HT1080 (cell line): ENCODE measurements around the gene SPEF2. TPM values are rescaled to one million over a fixed set of nuclear protein-coding genes. Genes with fewer than 3 reads are reported as not detected.
A peak's percentile ranks its signal among the peaks of the same experiment; 100 is the strongest.

ENCODE experiments used
- DNase-seq: peaks from one replicate; pipeline ENCODE4 v3.0.0-alpha.2; 2015; ENCODE audit warnings: low read depth
- polyA plus RNA-seq, 2 experiments: library from polyadenylated mRNA; depleted of rRNA; stranded (reverse); fragments of >200 nt; gene quantifications; 2 replicates each; pipeline ENCODE4 v1.2.3, GENCODE V29; 2015
- total RNA-seq: library from RNA; depleted of rRNA; stranded (reverse); fragments of >200 nt; shearing (Covaris generic); gene quantifications from 2 replicates; pipeline ENCODE4 v1.2.3, GENCODE V29; 2014; rRNA removed

Gene SPEF2
- 0.80 and 1.1 TPM in 2 replicates for total RNA-seq
- 1.1 and 2.1 TPM in 2 replicates for polyA plus RNA-seq (2015; cell fraction: cytosol; rRNA removed)
- 10.9 and 13.7 TPM in 2 replicates for polyA plus RNA-seq (2015; cell fraction: nucleus; rRNA removed)

GRCh38 chr5:35617435-35618303 lies at the start of gene SPEF2:
SPEF2 (plus strand) TSS chr5:35617863; CDS start chr5:35617998, 135 bp downstream.
- peak; percentile 93 for DNase-seq

DNA sequence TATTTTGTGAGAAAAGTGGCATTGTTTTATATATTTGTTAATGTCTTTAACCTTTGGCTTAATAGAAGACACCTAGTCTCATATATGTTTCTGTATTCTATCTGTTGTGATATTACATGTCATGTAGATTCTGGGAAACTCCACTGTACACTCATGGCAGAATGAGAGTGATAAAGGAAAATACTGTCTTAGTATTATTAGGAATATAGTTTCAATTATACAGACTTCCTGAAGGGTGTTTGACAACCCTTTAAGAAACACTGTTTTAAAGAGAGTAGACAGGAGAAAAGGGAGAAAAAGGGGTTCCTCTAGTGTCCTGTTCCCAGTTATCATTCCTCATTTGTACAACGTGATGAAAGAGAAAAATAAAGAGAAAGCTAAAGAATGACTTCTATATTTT lies 42.1 kb upstream of the SPEF2 start:
- no peak for DNase-seq

DNA sequence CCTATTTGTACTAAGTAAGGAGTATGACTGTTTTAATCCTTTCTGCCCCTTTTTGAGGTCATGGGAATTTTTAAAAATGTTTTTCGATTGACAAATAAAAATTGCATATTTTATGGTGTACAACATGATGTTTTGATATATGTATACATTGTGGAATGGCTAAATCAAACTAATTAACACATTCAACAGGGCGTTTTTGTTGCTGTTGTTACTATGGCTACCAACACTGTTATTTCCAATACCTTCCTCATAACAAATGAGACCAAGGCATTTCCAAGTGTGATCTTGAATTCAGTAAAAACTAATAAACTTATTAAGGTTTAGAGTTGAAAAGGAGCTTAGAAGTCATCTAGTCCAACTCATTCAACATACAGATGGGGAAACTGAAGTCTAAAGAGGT lies 30.2 kb upstream of the SPEF2 start:
- no peak for DNase-seq

GRCh38 chr5:35593338-35593737 lies 24.3 kb upstream of the SPEF2 start:
- DNase-seq = no peak

DNA sequence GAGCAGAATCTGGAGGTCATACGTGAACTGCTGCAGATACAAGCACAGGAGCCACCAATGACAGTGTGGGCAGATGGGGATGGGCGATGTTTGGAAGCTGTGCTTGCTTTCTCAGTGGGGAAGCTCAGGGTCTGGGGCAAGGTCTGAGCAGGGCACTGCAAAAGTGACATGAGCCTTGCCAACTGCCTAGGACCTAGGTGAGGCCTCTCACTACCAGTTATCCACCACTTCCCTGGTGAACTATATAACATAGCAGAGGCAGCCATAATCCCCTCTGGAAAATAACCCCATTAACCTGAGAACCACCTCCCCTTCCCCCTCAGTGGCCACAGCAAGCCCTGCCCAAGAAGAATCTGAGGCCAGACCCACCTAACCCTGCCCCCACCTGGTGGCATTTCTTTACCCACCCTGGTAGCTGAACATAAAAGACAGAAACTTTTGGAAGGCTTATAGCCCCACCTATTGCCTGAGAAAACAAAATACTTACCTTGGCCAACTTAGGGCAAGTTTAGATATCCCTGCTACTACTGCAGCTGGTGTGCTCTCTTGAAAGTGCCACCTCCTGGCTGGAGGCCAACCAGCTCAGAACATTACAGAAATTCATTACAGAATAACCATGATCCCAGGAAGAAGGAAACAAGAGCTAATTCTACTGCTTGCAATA lies 18.8 kb upstream of the SPEF2 start:
- DNase-seq = no peak

- no peak for DNase-seq
These were observed 17.1 kb upstream of the SPEF2 start for GRCh38 chr5:35600591-35600990.

DNA sequence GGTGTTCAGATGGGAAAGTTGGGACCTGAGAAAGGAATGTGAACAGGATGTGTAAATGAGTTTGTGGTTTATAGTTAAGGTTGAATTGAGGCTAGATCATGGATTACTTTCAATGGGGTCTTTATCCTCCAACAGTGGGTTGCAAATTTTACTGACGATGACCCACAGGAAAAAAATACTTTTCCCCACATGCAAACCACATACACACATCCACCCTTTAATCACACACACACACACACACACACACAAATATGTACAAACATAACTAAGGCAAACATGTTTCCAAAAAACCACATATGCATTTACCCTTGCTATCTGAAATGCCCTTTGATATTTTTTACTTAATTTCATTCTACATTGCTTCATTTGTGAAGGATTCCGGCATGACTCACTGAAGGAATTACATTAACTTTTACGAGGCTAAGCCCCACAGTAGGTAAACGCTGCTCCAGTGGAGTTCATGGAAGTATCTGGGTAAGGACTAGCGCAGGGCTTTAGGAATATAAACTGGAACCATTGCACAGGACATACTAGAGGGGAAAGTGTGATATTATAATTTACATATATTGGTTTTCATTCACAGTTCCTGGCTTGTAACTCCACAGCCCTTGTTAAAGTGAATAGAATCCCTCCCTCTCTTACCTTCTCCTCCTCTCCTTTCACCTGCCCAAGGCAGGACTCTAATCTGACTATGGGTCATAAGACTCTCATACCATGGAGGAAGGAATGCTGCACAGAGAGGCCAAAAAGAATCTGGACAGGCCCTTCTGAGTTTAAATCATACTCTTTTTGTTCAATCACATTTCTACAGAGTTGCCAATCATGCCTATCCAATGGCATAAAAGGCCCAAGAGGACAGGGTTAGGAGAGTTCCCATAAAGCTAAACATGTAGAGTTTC lies 8.5 kb upstream of the SPEF2 start:
- DNase-seq = peak; percentile 52

DNA sequence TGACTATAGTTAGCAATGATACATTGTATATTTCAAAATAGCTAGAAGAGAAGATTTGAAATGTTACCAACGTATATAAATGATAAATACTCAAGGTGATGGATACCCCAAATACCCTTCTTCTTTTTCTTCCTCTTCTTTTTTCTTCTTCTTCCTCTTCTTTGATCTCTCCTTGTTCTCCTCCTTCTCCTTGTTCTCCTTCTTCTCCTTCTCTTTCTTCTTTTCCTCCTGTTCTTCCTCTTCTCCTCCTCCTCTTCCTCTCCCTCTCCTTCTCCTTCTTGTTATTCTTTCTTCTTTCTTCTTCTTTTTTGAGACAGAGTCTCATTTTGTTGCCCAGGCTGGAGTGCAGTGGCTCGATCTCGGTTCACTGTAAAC lies 616 bp upstream of the SPEF2 start:
- no peak for DNase-seq

DNA sequence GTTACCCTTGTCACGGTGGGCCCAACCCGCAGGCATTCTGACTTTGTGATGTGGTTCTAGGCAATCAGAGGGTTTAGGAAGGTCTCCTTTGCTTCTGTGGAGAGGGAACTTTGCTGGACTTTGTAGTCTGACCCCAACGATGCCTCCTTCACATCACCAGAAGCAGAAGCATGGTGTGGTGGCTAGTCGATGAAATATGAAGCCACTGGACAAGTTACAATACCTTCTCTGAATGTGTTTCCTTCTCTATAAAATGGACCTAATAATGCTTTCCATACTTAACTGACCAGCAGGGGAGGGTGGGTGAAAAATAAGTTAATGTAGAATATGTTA lies 607 bp downstream of the SPEF2 start:
- no peak for DNase-seq

GRCh38 chr5:35618781-35619180 lies 1.1 kb downstream of the SPEF2 start:
- no peak for DNase-seq

GRCh38 chr5:35622974-35623373 lies 5.3 kb downstream of the SPEF2 start:
- no peak for DNase-seq

- no peak for DNase-seq
These were observed 6.3 kb downstream of the SPEF2 start for GRCh38 chr5:35623991-35624390.

GRCh38 chr5:35626108-35626507 lies 8.4 kb downstream of the SPEF2 start:
- DNase-seq = no peak

- no peak for DNase-seq
These were observed 8.9 kb downstream of the SPEF2 start for GRCh38 chr5:35626553-35626952.

DNA sequence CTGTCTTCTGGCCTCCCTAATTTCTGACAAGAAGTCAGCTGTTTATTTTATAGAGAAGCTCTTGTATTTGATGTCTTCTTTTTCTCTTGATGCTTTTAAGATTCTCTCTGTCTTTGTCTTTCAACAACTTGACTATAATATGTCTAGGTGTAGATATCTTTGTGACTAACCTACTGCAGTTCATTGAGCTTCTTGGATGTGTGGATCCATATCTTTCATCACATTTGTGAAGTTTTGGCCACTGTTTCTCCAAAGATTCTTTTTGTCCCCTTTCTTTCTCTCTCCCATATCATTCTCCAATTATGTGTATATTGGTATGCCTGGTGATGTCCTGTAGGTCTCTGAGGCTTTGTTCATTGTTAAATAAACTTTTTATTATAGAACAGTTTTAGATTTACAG lies 16.7 kb downstream of the SPEF2 start:
- no peak for DNase-seq

DNA sequence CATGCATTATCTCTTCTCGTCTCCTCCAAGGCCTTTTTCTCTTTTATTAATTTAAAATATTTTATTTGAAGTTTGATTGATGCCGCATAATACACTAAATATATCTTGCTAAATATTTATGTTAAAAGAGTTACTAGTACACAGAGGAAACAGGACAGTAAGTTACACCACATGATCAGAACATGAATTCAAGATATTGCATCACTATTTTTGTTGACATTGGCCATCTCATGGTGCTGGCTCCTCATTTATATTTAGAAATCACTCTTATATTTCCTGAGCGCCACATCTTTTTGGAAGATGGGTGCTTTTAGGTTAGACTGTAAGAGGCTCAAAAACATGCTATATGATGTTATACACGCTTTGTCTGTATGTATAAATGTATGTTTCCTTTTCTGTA lies 23.0 kb downstream of the SPEF2 start:
- DNase-seq = no peak

GRCh38 chr5:35644543-35644942 lies 26.9 kb downstream of the SPEF2 start:
- no peak for DNase-seq

GRCh38 chr5:35647128-35647527 lies 29.5 kb downstream of the SPEF2 start:
- DNase-seq = no peak

GRCh38 chr5:35647712-35648111 lies 30.0 kb downstream of the SPEF2 start:
- DNase-seq = no peak

DNA sequence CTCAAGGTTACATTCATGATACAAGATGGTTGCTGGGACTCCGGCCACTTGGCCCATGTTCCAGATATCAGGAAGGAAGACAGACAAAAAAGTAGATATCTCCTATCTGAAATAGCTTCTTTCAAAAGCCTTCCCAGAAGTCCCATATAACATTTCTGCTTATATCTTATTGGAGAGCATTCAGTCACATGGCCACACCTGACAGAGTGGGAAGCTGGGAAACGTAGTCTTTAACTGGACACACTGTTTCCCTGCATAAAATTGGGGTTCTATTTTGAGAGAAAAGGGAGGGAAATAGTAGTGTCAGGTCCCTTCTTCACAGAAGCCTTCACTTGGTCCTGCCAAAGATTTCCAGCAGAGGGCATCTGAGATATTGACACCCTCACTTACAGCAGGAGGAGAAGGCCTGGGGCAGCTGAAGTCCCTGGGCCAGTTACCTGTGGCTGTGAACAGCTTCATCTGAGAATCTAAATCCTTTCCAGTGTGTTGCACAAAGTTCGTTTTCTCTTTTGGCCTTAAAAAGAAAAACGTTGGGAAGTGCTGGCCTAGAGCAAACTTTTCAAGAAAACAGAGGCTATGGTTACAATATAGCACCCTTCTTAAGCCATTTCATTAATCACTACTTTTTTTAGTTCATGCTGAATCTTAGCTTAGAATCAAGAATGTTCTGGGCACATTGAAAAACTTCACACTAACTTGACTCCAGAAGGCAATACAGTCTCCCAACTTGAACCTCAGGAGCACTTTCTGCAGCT lies 33.5 kb downstream of the SPEF2 start:
- DNase-seq = peak; percentile 53

DNA sequence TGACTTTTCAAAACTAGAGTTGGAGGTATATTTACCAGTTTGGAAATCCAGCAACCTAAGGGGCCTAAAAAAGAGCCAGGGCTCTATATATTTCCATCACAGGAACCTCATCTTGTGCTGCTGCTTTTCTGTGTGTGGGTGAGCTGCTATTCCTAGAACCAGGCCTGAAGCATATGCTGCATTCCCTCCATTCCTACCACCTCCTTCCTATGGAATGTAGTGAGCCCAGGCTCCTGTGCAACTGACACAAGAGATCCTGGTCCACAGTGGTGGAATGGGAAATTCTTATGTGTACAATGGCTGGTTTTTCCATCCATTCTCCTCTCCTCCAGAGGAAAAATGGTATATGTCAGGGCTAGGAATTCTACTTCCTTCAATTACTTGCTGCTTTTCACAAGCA lies 39.1 kb downstream of the SPEF2 start:
- DNase-seq = no peak
